Measurements from ENCODE around the gene MYPOP.

Gene MYPOP

GRCh38 chr19:45922281-45922680, 19.9 kb upstream of the MYPOP start:
- no peak overlapping the region for H3K4me3 ChIP-seq (ENCODE audit: low read depth, low read length)
- in situ Hi-C loops (cut with HindIII; ENCODE audit: low sequenced_read_pairs): no loop called here
- TF ChIP-seq, protein P1, sequence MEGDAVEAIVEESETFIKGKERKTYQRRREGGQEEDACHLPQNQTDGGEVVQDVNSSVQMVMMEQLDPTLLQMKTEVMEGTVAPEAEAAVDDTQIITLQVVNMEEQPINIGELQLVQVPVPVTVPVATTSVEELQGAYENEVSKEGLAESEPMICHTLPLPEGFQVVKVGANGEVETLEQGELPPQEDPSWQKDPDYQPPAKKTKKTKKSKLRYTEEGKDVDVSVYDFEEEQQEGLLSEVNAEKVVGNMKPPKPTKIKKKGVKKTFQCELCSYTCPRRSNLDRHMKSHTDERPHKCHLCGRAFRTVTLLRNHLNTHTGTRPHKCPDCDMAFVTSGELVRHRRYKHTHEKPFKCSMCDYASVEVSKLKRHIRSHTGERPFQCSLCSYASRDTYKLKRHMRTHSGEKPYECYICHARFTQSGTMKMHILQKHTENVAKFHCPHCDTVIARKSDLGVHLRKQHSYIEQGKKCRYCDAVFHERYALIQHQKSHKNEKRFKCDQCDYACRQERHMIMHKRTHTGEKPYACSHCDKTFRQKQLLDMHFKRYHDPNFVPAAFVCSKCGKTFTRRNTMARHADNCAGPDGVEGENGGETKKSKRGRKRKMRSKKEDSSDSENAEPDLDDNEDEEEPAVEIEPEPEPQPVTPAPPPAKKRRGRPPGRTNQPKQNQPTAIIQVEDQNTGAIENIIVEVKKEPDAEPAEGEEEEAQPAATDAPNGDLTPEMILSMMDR (IDR thresholded peaks at IDR 0.05; ENCODE audit: low read depth, low read length): peak; percentile 26
- no peak for DNase-seq (ENCODE audit: low read depth, low spot score)

DNA sequence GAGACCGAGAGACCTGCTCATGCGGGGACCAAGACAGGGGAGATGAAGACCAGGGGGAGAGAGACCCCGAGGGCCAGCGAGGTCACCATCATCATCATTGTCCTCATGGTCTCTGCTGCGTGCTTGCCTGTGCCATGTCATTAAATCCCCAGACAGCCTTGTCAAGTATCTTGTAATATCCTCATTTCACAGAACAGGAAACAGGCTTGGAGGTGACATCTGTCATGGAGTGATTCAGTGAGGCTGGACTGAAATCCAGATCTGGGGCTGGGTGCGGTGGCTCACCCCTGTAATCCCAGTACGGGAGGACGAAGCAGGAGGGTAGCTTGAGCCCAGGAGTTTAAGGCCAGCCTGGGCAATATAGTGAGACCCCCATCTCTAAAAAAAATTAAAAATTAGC, 18.0 kb upstream of the MYPOP start:
- in situ Hi-C loops (cut with HindIII; ENCODE audit: low sequenced_read_pairs): no loop called here
- TF ChIP-seq, protein P1 (IDR thresholded peaks at IDR 0.05; ENCODE audit: low read depth, low read length): no peak
- no peak overlapping the region for H3K4me3 ChIP-seq (ENCODE audit: low read depth, low read length)
- DNase-seq (ENCODE audit: low read depth, low spot score): no peak

GRCh38 chr19:45919678-45920077, 17.3 kb upstream of the MYPOP start:
- in situ Hi-C loops (cut with HindIII; ENCODE audit: low sequenced_read_pairs): no loop called here
- no peak for DNase-seq (ENCODE audit: low read depth, low spot score)
- TF ChIP-seq, protein P1 (IDR thresholded peaks at IDR 0.05; ENCODE audit: low read depth, low read length): no peak
- H3K4me3 ChIP-seq (ENCODE audit: low read depth, low read length): no peak overlapping the region

GRCh38 chr19:45918721-45919120, 16.3 kb upstream of the MYPOP start:
- H3K4me3 ChIP-seq (ENCODE audit: low read depth, low read length): no peak overlapping the region
- in situ Hi-C loops (cut with HindIII; ENCODE audit: low sequenced_read_pairs): no loop called here
- TF ChIP-seq, protein P1 (IDR thresholded peaks at IDR 0.05; ENCODE audit: low read depth, low read length): no peak
- no peak for DNase-seq (ENCODE audit: low read depth, low spot score)

- in situ Hi-C loops (cut with HindIII; ENCODE audit: low sequenced_read_pairs): no loop called here
- no peak for DNase-seq (ENCODE audit: low read depth, low spot score)
- TF ChIP-seq, protein P1 (IDR thresholded peaks at IDR 0.05; ENCODE audit: low read depth, low read length): no peak
- no peak overlapping the region for H3K4me3 ChIP-seq (ENCODE audit: low read depth, low read length)
Observed at GRCh38 chr19:45917421-45918091, 15.1 kb upstream of the MYPOP start.

DNA sequence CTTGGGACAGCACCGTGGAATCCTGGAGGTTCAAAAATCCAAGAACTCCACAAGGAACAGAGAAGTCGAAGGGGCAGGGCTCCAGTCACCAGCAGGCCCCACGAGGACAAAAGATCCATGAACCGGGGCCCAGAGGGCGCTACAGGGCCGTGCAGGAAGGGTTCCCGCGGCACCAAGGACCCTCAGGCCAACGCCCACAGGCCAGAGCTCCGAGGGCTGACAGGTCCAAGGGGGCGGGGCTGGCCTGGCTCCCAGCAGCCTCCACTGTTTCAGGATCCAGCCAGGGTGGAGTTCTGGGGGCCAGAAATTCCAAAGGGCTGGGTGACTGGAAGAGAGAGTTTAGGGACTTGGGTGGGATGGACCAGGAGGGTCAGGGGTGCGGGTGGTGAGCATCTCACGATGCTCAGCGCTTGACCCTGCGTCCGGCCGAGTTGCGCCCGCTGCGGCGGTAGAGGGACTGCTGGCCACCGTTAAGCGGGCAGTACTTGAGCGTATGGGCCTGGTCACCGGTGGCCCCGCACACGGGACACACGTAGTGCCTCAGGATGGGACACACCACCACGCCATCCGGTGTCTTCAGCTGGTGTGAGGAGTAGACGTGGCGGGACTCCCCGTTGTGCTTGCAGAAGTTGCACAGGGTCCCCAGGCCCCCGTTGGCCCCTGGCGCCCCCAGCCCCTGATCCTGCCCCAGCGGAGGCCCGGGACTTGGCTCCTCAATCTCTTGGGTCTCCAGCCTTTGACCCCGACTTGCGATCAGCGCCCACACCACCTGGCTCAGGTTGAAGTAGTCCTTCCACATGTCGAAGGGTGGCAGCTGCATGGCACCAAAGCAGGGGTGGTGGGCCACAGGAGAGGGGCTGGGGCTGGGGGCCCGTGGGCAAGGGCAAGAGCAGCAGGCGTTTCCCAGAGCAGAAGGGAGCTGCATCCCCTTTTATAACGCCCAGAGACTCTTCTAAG, 11.7 kb upstream of the MYPOP start, which contains the start of gene NANOS2:
NANOS2 (minus strand) TSS at position 905 of the 957 bp plus-strand sequence; CDS start at position 820, 85 bp downstream.
- H3K4me3 ChIP-seq (ENCODE audit: low read depth, low read length): no peak within 1 kb of the TSS

More for the DNA sequence above, 11.7 kb upstream of the MYPOP start, which contains the start of gene NANOS2:
- in situ Hi-C loops (cut with HindIII; ENCODE audit: low sequenced_read_pairs): no loop called here
- DNase-seq (ENCODE audit: low read depth, low spot score): no peak
- TF ChIP-seq, protein P1 (IDR thresholded peaks at IDR 0.05; ENCODE audit: low read depth, low read length): peak; percentile 17

All from astrocyte of the spinal cord (primary cell).